Erythroblast (primary cell): ENCODE measurements around the gene FBXL22.

ENCODE experiments used
- GATA1 ChIP-seq: IDR thresholded peaks from 2 replicates; pipeline ENCODE4 v1.6.1; 2011; ENCODE audit warnings: low read depth, mild to moderate bottlenecking, control low read depth, low read length, moderate library complexity
- POLR2A ChIP-seq: IDR thresholded peaks from 2 replicates; pipeline ENCODE4 v1.6.1; 2011; ENCODE audit warnings: mild to moderate bottlenecking, low read length

GRCh38 chr15:63628123-63628822 lies 31.1 kb downstream of the FBXL22 start:
- TF ChIP-seq POLR2A (no peak), GATA1 (no peak)
